ENCODE measurements around the gene CRYBA4.

DNA sequence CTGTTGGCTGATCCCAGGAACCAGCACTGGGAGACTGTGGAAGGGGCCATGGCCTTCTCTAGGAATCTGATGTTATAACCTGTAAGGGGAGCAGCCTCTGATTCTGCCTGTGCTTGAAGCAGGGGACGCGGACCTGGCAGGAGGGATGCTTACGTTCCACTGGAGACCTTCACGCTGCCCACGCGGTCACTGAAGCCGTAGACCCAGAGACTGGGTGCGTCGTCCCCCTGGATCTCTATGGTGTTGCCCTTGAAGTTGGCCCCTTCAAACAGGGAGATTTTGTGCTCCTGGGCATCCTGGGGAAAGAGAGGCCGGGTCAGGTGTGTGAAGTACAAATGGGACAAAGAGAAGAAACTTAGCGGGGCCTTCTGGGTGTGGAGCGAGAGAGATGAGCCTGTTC, 20.0 kb upstream of the CRYBA4 start:
- TF ChIP-seq YY1 (IDR thresholded peaks at IDR 0.05) = no peak
- TF ChIP-seq, protein P1, sequence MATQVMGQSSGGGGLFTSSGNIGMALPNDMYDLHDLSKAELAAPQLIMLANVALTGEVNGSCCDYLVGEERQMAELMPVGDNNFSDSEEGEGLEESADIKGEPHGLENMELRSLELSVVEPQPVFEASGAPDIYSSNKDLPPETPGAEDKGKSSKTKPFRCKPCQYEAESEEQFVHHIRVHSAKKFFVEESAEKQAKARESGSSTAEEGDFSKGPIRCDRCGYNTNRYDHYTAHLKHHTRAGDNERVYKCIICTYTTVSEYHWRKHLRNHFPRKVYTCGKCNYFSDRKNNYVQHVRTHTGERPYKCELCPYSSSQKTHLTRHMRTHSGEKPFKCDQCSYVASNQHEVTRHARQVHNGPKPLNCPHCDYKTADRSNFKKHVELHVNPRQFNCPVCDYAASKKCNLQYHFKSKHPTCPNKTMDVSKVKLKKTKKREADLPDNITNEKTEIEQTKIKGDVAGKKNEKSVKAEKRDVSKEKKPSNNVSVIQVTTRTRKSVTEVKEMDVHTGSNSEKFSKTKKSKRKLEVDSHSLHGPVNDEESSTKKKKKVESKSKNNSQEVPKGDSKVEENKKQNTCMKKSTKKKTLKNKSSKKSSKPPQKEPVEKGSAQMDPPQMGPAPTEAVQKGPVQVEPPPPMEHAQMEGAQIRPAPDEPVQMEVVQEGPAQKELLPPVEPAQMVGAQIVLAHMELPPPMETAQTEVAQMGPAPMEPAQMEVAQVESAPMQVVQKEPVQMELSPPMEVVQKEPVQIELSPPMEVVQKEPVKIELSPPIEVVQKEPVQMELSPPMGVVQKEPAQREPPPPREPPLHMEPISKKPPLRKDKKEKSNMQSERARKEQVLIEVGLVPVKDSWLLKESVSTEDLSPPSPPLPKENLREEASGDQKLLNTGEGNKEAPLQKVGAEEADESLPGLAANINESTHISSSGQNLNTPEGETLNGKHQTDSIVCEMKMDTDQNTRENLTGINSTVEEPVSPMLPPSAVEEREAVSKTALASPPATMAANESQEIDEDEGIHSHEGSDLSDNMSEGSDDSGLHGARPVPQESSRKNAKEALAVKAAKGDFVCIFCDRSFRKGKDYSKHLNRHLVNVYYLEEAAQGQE (IDR thresholded peaks at IDR 0.05) = no peak
- TF ChIP-seq, protein P2, sequence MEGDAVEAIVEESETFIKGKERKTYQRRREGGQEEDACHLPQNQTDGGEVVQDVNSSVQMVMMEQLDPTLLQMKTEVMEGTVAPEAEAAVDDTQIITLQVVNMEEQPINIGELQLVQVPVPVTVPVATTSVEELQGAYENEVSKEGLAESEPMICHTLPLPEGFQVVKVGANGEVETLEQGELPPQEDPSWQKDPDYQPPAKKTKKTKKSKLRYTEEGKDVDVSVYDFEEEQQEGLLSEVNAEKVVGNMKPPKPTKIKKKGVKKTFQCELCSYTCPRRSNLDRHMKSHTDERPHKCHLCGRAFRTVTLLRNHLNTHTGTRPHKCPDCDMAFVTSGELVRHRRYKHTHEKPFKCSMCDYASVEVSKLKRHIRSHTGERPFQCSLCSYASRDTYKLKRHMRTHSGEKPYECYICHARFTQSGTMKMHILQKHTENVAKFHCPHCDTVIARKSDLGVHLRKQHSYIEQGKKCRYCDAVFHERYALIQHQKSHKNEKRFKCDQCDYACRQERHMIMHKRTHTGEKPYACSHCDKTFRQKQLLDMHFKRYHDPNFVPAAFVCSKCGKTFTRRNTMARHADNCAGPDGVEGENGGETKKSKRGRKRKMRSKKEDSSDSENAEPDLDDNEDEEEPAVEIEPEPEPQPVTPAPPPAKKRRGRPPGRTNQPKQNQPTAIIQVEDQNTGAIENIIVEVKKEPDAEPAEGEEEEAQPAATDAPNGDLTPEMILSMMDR (IDR thresholded peaks at IDR 0.05; ENCODE audit: low read depth, low read length, missing input control) = no peak
- TF ChIP-seq JUND (IDR thresholded peaks at IDR 0.05) = no peak
- no peak for TF ChIP-seq TAF1 (conservative IDR thresholded peaks at IDR 0.05)
- TF ChIP-seq FOXA1 (IDR thresholded peaks at IDR 0.05) = no peak
- TF ChIP-seq, protein P3, sequence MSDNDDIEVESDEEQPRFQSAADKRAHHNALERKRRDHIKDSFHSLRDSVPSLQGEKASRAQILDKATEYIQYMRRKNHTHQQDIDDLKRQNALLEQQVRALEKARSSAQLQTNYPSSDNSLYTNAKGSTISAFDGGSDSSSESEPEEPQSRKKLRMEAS (IDR thresholded peaks at IDR 0.05) = no peak

All from liver (tissue), 3 donors.